ENCODE measurements around the gene CDK19. TPM values are rescaled to one million over a fixed set of nuclear protein-coding genes. Genes with fewer than 3 reads are reported as not detected.

Gene CDK19
- total and polyA plus RNA-seq, 2 of the 4 experiments (the other 2 are of a cell fraction) = 6.0 to 6.8 TPM

DNA sequence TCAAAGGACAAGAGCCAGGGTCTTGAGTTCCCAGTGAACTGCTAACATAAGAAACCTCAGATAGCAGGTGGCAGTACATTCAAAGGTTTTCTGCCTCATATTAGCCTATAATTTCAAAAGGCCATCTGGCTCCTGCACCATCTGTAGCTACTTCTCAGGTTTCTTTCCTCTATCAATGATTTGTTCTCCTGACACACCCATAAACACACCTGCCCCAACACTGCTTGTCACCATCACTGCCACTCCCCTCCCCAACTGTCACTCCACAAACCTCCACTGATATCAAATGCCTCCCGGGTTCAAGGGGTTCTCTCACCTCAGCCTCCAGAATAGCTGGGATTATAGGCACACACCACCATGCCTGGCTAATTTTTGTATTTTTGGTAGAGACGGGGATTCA, 186.1 kb downstream of the CDK19 start:
- H2BK5ac ChIP-seq (ENCODE audit: low read depth, low read length, poor library complexity, severe bottlenecking) = no peak overlapping the region
- no peaks in the 10 kb centered on the region for H3K27me3 ChIP-seq (ENCODE audit: control insufficient read depth, insufficient read depth, low read length)
- no peaks in the 10 kb centered on the region for H4K20me1 ChIP-seq (ENCODE audit: insufficient read depth, low read length)
- no peak overlapping the region for H4K5ac ChIP-seq (ENCODE audit: low read depth, low read length)
- no peak overlapping the region for H3K9ac ChIP-seq (ENCODE audit: low read depth, low read length)
- peaks cover 0 to 5% of the 10 kb centered on the region in 2 experiments; a peak in 1 of 4 replicates for H3K79me1 ChIP-seq (ENCODE audit: low read depth in 1 of 2, low read length in 2 of 2)
- peak overlapping the region; percentile 16; the same call in 1 of the 2 replicates for H2BK120ac ChIP-seq (ENCODE audit: low read depth, low read length)
- H3K56ac ChIP-seq (ENCODE audit: extremely low read depth, insufficient read depth, low read length) = no peak overlapping the region
- intact Hi-C loops (cut with micrococcal nuclease) = no loop called here
- no peak overlapping the region for H2AFZ ChIP-seq (replicated peaks; ENCODE audit: low read length, poor library complexity)
- peak overlapping the region; percentile 46; the same call in 1 of the 2 replicates for H3K4ac ChIP-seq (ENCODE audit: low read depth, low read length)
- no peaks in the 10 kb centered on the region for H3K36me3 ChIP-seq (ENCODE audit: control insufficient read depth, insufficient read depth, low read length)
- no peak overlapping the region for H3K4me2 ChIP-seq (ENCODE audit: low read depth, low read length)
- H2AK5ac ChIP-seq (ENCODE audit: low read depth, low read length) = peak overlapping the region; percentile 27; the same call in 1 of the 2 replicates
- no peak overlapping the region for H3K23ac ChIP-seq (ENCODE audit: low read depth, low read length)
- ATAC-seq (ENCODE audit: low read depth) (no peak), DNase-seq (no peak)
- H3K14ac ChIP-seq (replicated peaks; ENCODE audit: low read depth, low read length) = no peak overlapping the region; the same call in 1 of the 2 replicates
- H3K9me1 ChIP-seq (ENCODE audit: insufficient read depth, low read length) = peaks cover 5% of the 10 kb centered on the region
- in situ Hi-C loops (cut with MboI; ENCODE audit: low sequenced_read_pairs) = no loop called here
- 0 out of 2 replicates have a peak overlapping the region, but pooled peaks have one; percentile 50 for H2BK20ac ChIP-seq (ENCODE audit: low read depth, low read length)
- POLR2A ChIA-PET (ENCODE audit: unreplicated experiment) = no interaction called here
- CTCF ChIA-PET = no interaction called here
- no peak overlapping the region for H2AK9ac ChIP-seq (replicated peaks; ENCODE audit: low read depth, low read length, poor library complexity)
- no peak overlapping the region for H3K4me3 ChIP-seq (ENCODE audit: insufficient read depth, low read depth, low read length)
- no peak overlapping the region for H4K8ac ChIP-seq (ENCODE audit: low read depth in 2 of 2, low read length in 2 of 2)
- no TSS peak for BruUV-seq (replicated peaks)
- no CpG with 5 or more reads among the region's 2 CpGs for WGBS, 2 experiments (ENCODE audit: extremely low coverage in 2 of 2, insufficient read length in 1 of 2)
- H3K27ac ChIP-seq (ENCODE audit: insufficient read depth, low read length) = no peak overlapping the region
- H4K91ac ChIP-seq (ENCODE audit: insufficient read depth, low read depth, low read length) = no peak overlapping the region
- H3K4me1 ChIP-seq (ENCODE audit: control insufficient read depth, insufficient read depth, low read length) = peaks cover 7% of the 10 kb centered on the region
- no peaks in the 10 kb centered on the region for H3K9me3 ChIP-seq (ENCODE audit: control insufficient read depth, insufficient read depth, low read length)
- H2BK15ac ChIP-seq (ENCODE audit: low read depth, low read length) = peak overlapping the region; percentile 2; the same call in 1 of the 3 replicates
- peak overlapping the region; percentile 59; the same call in 1 of the 2 replicates for H3K18ac ChIP-seq (ENCODE audit: low read depth, low read length)
- TF ChIP-seq CHD1 (IDR thresholded peaks at IDR 0.05; ENCODE audit: low read depth, low read length) (no peak), MAZ (IDR thresholded peaks at IDR 0.05; ENCODE audit: borderline replicate concordance, low read depth, low read length) (no peak), RCOR1 (IDR thresholded peaks at IDR 0.05; ENCODE audit: insufficient replicate concordance, low read length) (no peak), MXI1 (IDR thresholded peaks at IDR 0.05; ENCODE audit: borderline replicate concordance, low read depth, low read length) (no peak), POLR2A (IDR thresholded peaks at IDR 0.05; ENCODE audit: low read depth, low read length) (no peak), SMC3 (IDR thresholded peaks at IDR 0.05; ENCODE audit: low read depth, low read length) (no peak), NFE2L2 (IDR thresholded peaks at IDR 0.05; ENCODE audit: low read depth, low read length) (no peak), RAD21 (IDR thresholded peaks at IDR 0.05; ENCODE audit: low read length) (no peak), RFX5 (IDR thresholded peaks at IDR 0.05; ENCODE audit: low read depth, low read length) (no peak), FOS (IDR thresholded peaks at IDR 0.05; ENCODE audit: low read depth, low read length) (no peak), CEBPB (IDR thresholded peaks at IDR 0.05; ENCODE audit: low read depth, low read length) (no peak), BHLHE40 (IDR thresholded peaks at IDR 0.05; ENCODE audit: low read depth, low read length) (no peak)
- TF ChIP-seq, protein P1, sequence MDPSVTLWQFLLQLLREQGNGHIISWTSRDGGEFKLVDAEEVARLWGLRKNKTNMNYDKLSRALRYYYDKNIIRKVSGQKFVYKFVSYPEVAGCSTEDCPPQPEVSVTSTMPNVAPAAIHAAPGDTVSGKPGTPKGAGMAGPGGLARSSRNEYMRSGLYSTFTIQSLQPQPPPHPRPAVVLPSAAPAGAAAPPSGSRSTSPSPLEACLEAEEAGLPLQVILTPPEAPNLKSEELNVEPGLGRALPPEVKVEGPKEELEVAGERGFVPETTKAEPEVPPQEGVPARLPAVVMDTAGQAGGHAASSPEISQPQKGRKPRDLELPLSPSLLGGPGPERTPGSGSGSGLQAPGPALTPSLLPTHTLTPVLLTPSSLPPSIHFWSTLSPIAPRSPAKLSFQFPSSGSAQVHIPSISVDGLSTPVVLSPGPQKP (IDR thresholded peaks at IDR 0.05; ENCODE audit: borderline replicate concordance, low read depth, low read length) = no peak
- TF ChIP-seq, protein P2, sequence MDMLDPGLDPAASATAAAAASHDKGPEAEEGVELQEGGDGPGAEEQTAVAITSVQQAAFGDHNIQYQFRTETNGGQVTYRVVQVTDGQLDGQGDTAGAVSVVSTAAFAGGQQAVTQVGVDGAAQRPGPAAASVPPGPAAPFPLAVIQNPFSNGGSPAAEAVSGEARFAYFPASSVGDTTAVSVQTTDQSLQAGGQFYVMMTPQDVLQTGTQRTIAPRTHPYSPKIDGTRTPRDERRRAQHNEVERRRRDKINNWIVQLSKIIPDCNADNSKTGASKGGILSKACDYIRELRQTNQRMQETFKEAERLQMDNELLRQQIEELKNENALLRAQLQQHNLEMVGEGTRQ (IDR thresholded peaks at IDR 0.05; ENCODE audit: low read depth, low read length) = no peak
- dilution Hi-C loops (cut with HindIII; ENCODE audit: low sequenced_read_pairs, unreplicated experiment) = no loop called here

All from IMR-90 (cell line).